Measurements from ENCODE around the gene ABAT.
"Not testable (repeated sequence)": the region's sequence is repeated elsewhere in the genome, so short reads cannot be mapped to it uniquely, and the experiment has no call there.

Gene ABAT

GRCh38 chr16:8718851-8719680 lies 44.6 kb downstream of the ABAT start:
- DNase-seq: no peak

- peak; percentile 97 for DNase-seq
Measured at GRCh38 chr16:8720080-8720966, 45.9 kb downstream of the ABAT start.

- no peak for DNase-seq
Measured at GRCh38 chr16:8720967-8721308, 46.5 kb downstream of the ABAT start.

GRCh38 chr16:8721336-8722024 lies 47.1 kb downstream of the ABAT start:
- no peak for DNase-seq

- no peak for DNase-seq
Measured at GRCh38 chr16:8722025-8722348, 47.6 kb downstream of the ABAT start.

- no peak for DNase-seq
Measured at GRCh38 chr16:8725513-8726178, 51.2 kb downstream of the ABAT start.

- DNase-seq: no peak
Measured at GRCh38 chr16:8727131-8727806, 52.9 kb downstream of the ABAT start.

- DNase-seq: no peak
Measured at GRCh38 chr16:8727857-8728618, 53.6 kb downstream of the ABAT start.

GRCh38 chr16:8729779-8730334 lies 55.4 kb downstream of the ABAT start:
- no peak for DNase-seq

- DNase-seq: no peak
Measured at GRCh38 chr16:8730335-8730915, 56.0 kb downstream of the ABAT start.

- DNase-seq: no peak
Measured at GRCh38 chr16:8733849-8734540, 59.6 kb downstream of the ABAT start.

- DNase-seq: no peak
Measured at GRCh38 chr16:8735574-8735973, 61.2 kb downstream of the ABAT start.

GRCh38 chr16:8736123-8736668 lies 61.8 kb downstream of the ABAT start:
- DNase-seq: peak; percentile 90

GRCh38 chr16:8739151-8739550 lies 64.7 kb downstream of the ABAT start:
- no peak for DNase-seq

- DNase-seq: no peak
Measured at GRCh38 chr16:8739989-8740704, 65.7 kb downstream of the ABAT start.

- DNase-seq: no peak
Measured at GRCh38 chr16:8740775-8741355, 66.4 kb downstream of the ABAT start.

GRCh38 chr16:8741636-8742035 lies 67.2 kb downstream of the ABAT start:
- no peak for DNase-seq

- no peak for DNase-seq
Measured at GRCh38 chr16:8742068-8742467, 67.7 kb downstream of the ABAT start.

- not testable (repeated sequence) for DNase-seq
Measured at GRCh38 chr16:8748944-8749343, 74.5 kb downstream of the ABAT start.
